Limb (tissue), 2 donors: ENCODE measurements around the gene FAM124B.
"Not testable (repeated sequence)": the region's sequence is repeated elsewhere in the genome, so short reads cannot be mapped to it uniquely, and the experiment has no call there.

Experiments used
- DNase-seq, 2 donors: peaks; one replicate each; pipeline ENCODE4 v3.0.0-alpha.2; 2016; ENCODE audit errors: extremely low spot score in 2 of 2

Gene FAM124B

GRCh38 chr2:224382973-224383555 lies 18.8 kb downstream of the FAM124B start:
- DNase-seq: no peak

DNA sequence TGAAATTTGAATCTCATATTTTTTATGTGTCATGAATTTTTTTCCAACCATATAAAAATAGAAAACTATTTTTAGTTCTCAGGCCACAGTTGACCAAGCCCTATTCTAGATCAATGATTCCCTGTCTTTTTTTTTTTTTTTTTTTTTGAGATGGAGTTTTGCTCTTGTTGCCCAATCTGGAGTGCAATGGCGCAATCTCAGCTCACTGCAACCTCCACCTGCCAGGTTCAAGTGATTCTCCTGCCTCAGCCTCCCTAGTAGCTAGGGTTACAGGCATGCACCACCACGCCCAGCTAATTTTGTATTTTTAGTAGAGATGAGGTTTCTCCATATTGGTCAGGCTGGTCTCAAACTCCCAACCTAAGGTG lies 19.6 kb downstream of the FAM124B start:
- not testable (repeated sequence) for DNase-seq

DNA sequence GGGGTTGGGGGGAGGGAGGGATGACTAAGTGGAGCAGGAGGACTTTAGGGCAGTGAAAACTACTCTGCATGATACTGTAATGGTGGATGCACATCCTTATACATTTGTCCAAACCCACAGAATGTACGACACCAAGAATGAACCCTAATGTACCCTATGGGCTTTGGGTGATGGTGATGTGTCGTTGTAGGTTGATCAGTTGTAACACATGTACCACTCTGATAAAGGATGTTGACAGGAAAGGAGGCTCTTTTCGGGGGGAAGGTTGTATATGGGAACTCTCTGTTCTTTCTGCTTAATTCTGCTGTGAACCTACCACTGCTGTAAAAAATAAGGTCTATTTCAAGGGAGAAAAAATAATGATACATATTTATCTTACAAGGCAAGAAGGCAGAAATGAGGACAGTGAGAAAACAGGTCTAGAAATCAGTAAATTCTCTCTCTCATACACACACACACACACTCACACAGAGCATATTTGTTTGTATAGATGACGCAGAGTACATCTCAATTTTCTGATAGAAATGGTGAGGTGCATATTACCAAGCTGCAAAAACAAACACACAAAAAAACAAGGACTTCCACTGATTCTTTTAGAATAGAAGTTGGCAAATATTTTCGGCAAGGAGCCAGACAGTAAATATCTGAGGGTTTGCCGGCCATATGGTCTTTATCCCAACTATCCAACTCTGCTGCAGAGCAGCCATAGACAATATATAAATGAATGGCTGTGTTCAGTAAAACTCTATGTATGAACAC lies 20.2 kb downstream of the FAM124B start:
- DNase-seq: no peak

- DNase-seq: no peak
Measured at GRCh38 chr2:224379986-224380385, 21.9 kb downstream of the FAM124B start.

DNA sequence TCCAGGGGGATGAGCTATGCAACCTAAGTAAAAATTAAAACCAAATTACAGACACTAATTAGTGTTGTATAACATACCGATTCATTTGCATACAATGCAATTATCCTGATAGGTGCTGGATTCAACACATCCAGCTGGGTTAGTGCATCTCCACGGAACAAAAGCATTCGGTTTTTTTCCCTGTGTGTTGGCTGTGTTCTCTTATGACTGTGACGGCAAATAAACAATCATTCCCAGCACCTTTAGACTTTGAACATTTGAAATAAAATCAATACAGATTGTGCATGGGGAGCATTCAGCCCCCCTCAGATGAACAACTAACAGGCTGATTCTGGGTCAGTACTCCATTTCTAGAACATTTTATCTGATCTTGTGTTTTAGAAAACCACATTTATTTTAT lies 22.7 kb downstream of the FAM124B start:
- no peak for DNase-seq

DNA sequence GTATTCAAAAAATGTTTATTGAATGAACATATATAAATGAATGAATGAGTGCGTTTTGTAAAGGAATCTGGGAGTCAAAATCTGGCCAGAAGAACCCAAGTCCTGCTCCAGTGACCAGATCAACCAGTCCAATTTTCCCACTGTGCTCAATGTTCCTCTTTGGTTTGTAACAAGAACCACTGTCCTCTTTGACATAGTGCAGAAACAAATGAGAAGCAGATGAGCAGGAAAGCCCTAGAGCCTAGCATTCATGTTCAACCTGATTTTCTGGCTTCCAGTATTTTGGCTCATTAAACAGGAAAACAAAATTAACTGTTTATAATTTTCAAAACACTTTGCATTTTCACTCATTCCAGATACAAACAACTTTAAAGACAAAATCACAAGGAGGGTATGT lies 23.2 kb downstream of the FAM124B start:
- no peak for DNase-seq

DNA sequence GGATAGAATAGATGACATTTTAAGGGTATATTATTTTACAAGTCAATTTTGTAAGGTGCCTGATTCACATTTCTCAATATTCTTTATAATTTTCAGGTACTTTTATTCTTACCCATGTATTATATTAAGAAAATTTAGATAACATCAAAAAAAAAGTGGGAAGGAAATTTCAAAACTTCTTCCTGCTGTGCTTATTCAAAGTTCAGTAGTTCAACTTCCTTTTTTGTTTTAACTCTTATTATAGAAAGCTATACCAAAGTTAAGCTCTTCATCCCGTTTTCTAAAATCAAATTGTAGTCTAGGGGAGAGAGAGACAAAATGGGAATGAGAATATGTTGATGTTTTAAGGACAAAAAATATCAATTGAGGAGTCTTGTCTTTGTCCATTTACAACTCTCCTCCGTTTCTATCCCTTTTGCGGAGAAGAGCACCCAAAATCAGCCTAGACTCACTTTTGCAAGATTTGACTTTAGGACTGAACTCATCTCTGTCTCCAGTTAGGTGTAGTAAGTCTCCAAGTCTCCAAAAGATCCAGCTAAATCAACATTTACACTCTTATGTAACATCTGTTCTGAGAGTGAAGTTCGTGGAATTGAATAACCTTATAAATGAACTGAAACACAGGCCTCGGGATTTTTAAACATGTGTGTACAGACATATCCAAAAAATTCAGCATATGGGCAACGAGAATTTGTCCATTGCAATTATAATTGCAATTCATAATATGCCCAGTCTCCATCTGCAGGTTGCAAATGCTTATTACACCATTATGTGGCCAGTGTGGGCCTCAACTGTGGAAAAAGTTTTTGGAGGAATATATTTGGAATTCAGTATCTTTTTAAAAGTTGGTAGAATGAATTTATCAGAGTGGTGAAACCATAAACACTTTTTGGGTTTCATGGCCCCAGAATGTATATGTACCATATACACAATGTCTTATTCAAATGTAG lies 23.9 kb downstream of the FAM124B start:
- no peak for DNase-seq

- no peak for DNase-seq
Measured at GRCh38 chr2:224372641-224373040, 29.3 kb downstream of the FAM124B start.

DNA sequence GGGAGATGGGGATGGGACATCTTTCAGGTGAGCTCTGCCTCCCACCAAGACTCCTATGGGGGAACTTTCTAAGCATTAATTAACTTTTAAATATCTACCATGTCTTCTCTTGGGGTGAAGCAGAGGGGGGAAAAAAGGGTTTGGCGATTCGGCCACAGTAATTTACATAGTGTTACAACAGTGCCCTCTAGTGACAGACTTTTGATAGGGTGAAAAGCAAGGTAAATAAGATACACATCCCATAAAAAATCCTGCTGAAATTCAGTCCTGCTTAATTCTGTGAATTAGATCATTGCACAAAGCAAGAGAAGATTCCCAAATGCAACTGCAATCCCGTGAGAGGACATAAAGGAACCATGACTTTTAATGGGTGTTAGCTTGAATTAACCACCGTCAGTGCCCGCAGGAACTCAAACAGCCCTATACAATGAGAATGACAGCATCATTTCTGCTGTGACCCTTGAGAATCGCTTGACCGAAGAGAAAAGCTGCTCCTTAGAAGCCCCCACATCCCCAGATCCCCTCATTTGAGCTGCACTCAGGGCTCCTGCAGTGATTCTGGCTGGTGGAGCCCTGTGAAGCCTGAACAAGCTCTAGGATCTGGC lies 32.8 kb downstream of the FAM124B start:
- no peak for DNase-seq

- DNase-seq: peak in 1 of 2 donors; percentile 56
Measured at GRCh38 chr2:224366267-224366844, 35.6 kb downstream of the FAM124B start.

DNA sequence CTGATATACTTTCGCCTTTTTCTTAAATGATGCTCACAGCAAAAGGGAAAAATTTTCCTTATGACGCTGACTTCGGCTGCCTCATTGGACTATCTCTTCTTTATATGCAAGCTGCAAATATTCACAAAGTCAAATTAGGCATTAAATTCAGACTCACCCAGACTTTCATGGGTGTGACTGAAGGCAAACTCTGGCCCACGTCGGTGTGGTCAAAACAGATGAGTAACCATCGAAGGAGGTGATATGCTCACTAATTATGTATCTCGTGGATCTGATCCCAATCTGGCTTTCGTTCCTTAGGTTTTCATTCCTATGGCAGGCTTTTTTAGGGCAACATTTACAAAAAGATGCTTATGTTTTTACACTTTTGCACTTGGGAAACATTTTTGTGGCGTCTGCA lies 36.6 kb downstream of the FAM124B start:
- DNase-seq: no peak

GRCh38 chr2:224363281-224363680 lies 38.6 kb downstream of the FAM124B start:
- DNase-seq: no peak

DNA sequence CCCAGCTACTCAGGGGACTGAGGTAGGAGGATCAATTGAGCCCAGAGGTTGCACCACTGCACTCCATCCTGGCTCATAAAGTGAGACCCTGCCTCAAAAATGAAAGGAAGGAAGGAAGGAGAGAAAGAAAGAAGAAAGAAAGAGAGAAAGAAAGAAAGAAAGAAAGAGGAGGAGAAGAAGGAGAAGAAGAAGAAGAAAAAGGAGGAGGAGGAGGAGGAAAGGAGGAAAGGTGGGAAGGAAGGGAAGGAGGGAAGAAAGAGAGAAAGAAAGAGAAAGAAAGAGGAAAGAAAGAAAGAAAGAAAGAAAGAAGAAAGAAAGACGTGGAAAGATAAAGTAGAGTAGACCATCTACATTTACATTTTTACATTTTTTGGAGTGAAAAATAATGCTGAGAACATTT lies 39.8 kb downstream of the FAM124B start:
- no peak for DNase-seq

- DNase-seq: no peak
Measured at GRCh38 chr2:224360801-224361251, 41.1 kb downstream of the FAM124B start.

- no peak for DNase-seq
Measured at GRCh38 chr2:224359569-224359968, 42.3 kb downstream of the FAM124B start.

- DNase-seq: peak; percentile 57 to 66
Measured at GRCh38 chr2:224357098-224357901, 44.6 kb downstream of the FAM124B start.

GRCh38 chr2:224354632-224355211 lies 47.2 kb downstream of the FAM124B start:
- no peak for DNase-seq

- DNase-seq: no peak
Measured at GRCh38 chr2:224350703-224351102, 51.2 kb downstream of the FAM124B start.

DNA sequence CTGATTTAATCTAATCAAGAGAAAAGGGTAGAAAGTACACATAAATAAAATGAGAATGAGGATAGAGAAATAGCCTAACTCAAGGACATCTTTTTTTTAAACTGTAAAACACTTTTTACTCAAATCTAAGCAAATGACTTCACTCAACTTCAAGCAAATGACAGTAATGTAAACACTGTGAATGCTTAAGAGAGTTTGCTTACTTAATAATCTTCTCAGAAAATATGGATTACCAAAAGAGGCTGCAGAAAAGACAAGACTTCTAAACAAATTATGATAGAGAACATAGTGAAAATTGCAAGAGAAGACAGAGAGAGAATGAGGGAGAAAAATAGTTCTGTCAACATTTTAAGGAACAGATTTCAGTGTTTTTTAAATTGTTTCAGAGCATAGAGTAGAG lies 52.5 kb downstream of the FAM124B start:
- DNase-seq: no peak
